GM12878 (cell line): ENCODE measurements around the gene TOMM6. TPM values are rescaled to one million over a fixed set of nuclear protein-coding genes. Genes with fewer than 3 reads are reported as not detected.

Experiments used
- ATAC-seq: fragments of 200-7000 bp; cut with Tn5 transposase; 3 replicates; pipeline ENCODE4 v1.9.1; 2020; ENCODE audit warnings: mild to moderate bottlenecking, moderate library complexity
- BruUV-seq: library from RNA; stranded (reverse); fragments of 400-500 nt; replicated peaks from 2 replicates; lab custom pipeline; 2021; lab: Mats Ljungman, UMichigan
- CTCF ChIA-PET: fragments of 300-600 bp; sonication (Branson Sonifier 250); formaldehyde crosslinking; extraction: SDS; loops from one replicate; lab custom pipeline; 2021; ENCODE audit warnings: inconsistent platforms; lab: Yijun Ruan, JAX
- POLR2A ChIA-PET: fragments of 350-600 bp; formaldehyde crosslinking; extraction: SDS; loops from one replicate; lab custom pipeline; 2021; ENCODE audit warnings: inconsistent platforms; lab: Charles Lee
- RAD21 ChIA-PET: fragments of 300-600 bp; sonication (Branson Sonifier 250); formaldehyde crosslinking; loops from one replicate; lab custom pipeline; 2023; ENCODE audit warnings: antibody characterized with exemption; ENCODE audit not compliant: unreplicated experiment; lab: Charles Lee
- SMC1A ChIA-PET: fragments of 300-600 bp; sonication (Branson Sonifier 250); formaldehyde crosslinking; loops from one replicate; lab custom pipeline; 2023; ENCODE audit not compliant: unreplicated experiment, uncharacterized antibody; lab: Charles Lee
- DNase-seq: peaks from one replicate; pipeline ENCODE4 v3.0.0-alpha.2; 2011; ENCODE audit warnings: low read depth, low spot score
- FAIRE-seq: peaks from 3 replicates; lab custom pipeline; 2011; peaks lifted over from hg19 to GRCh38; lab: Jason Lieb, UNC
- H2AFZ ChIP-seq: 2 replicates; pipeline ENCODE4 v1.6.0; 2011; ENCODE audit warnings: low read depth, low read length, control low read depth; ENCODE audit not compliant: control insufficient read depth
- H3K27ac ChIP-seq: 2 replicates; pipeline ENCODE4 v1.5.1; 2011; ENCODE audit warnings: control low read depth; ENCODE audit not compliant: control insufficient read depth, insufficient read depth
- H3K27me3 ChIP-seq, 2 experiments: replicated peaks in 1 of 2; 2 replicates each; pipeline versions ENCODE4 v1.6.0 to v1.6.1; 2011; ENCODE audit warnings: low read length in 1 of 2; ENCODE audit not compliant: control insufficient read depth in 2 of 2, insufficient read depth in 2 of 2
- H3K36me3 ChIP-seq, 2 experiments: 2 replicates each; pipeline ENCODE4 v1.5.1; 2011; ENCODE audit warnings: low read length in 1 of 2; ENCODE audit not compliant: control insufficient read depth in 2 of 2, insufficient read depth in 2 of 2
- H3K4me1 ChIP-seq: 2 replicates; pipeline ENCODE4 v1.6.1; 2011; ENCODE audit warnings: mild to moderate bottlenecking, low read length, moderate library complexity, mixed read lengths; ENCODE audit not compliant: control insufficient read depth, insufficient read depth
- H3K4me2 ChIP-seq: 2 replicates; pipeline ENCODE4 v1.6.0; 2011; ENCODE audit warnings: control low read depth; ENCODE audit not compliant: control insufficient read depth, insufficient read depth
- H3K4me3 ChIP-seq: fragments of 200-600 bp; sonication (generic); 2 replicates; pipeline ENCODE4 v1.5.1; 2016
- H3K79me2 ChIP-seq: 2 replicates; pipeline ENCODE4 v1.6.0; 2011; ENCODE audit warnings: low read length; ENCODE audit not compliant: control insufficient read depth, insufficient read depth
- H3K9ac ChIP-seq: 2 replicates; pipeline ENCODE4 v1.8.0; 2011; ENCODE audit warnings: low read length, control low read depth, mixed read lengths; ENCODE audit not compliant: control insufficient read depth, insufficient read depth
- H3K9me3 ChIP-seq: replicated peaks from 3 replicates; pipeline ENCODE4 v1.5.1; 2011; ENCODE audit warnings: mild to moderate bottlenecking, low read length; ENCODE audit not compliant: control insufficient read depth, insufficient read depth
- H4K20me1 ChIP-seq: 2 replicates; pipeline ENCODE4 v1.6.0; 2011; ENCODE audit not compliant: control insufficient read depth, insufficient read depth
- BCL3 ChIP-seq: IDR thresholded peaks from 2 replicates; pipeline ENCODE4 v1.6.1; 2011; ENCODE audit warnings: borderline replicate concordance, low read depth, mild to moderate bottlenecking, moderate library complexity, low read length; ENCODE audit not compliant: insufficient read depth, poor library complexity, severe bottlenecking
- E2F4 ChIP-seq: IDR thresholded peaks from 2 replicates; pipeline ENCODE4 v1.6.1; 2012; ENCODE audit warnings: low read depth, low read length, improper control_type of control experiment
- EP300 ChIP-seq, 2 experiments: fragments of 150-350 bp in 1 of 2; IDR thresholded peaks; 2 replicates each; pipeline ENCODE4 v1.6.1; 2011 to 2012; ENCODE audit warnings: low read depth in 2 of 2, low read length in 2 of 2, borderline replicate concordance in 1 of 2, improper control_type of control experiment in 1 of 2, inconsistent platforms in 1 of 2; ENCODE audit not compliant: control insufficient read depth in 1 of 2
- HSF1 ChIP-seq: fragments of 150-350 bp; IDR thresholded peaks from 2 replicates; pipeline ENCODE4 v1.6.1; 2014; ENCODE audit warnings: mild to moderate bottlenecking, low read depth, low read length
- MAX ChIP-seq: IDR thresholded peaks from 2 replicates; pipeline ENCODE4 v1.6.1; 2012; ENCODE audit warnings: low read depth, low read length, improper control_type of control experiment
- MLLT1 ChIP-seq: fragments of 450-650 bp; IDR thresholded peaks from 2 replicates; pipeline ENCODE4 v1.6.1; 2016; ENCODE audit warnings: mild to moderate bottlenecking
- MTA3 ChIP-seq: IDR thresholded peaks from 2 replicates; pipeline ENCODE4 v1.6.1; 2012; ENCODE audit warnings: low read length, inconsistent platforms, borderline replicate concordance
- NKRF ChIP-seq: fragments of 450-650 bp; conservative IDR thresholded peaks from 2 replicates; pipeline ENCODE4 v1.6.1; 2017; ENCODE audit warnings: mild to moderate bottlenecking, moderate library complexity
- PML ChIP-seq: IDR thresholded peaks from 2 replicates; pipeline ENCODE4 v1.6.1; 2012; ENCODE audit warnings: low read length, inconsistent platforms
- STAT1 ChIP-seq: fragments of 450-650 bp; conservative IDR thresholded peaks from 2 replicates; pipeline ENCODE4 v1.6.1; 2014; ENCODE audit warnings: antibody characterized with exemption, mild to moderate bottlenecking
- ZNF207 ChIP-seq: fragments of 450-650 bp; IDR thresholded peaks from 2 replicates; pipeline ENCODE4 v1.6.1; 2014; ENCODE audit warnings: antibody characterized with exemption, mild to moderate bottlenecking, borderline replicate concordance
- ZNF622 ChIP-seq: fragments of 450-650 bp; IDR thresholded peaks from 2 replicates; pipeline ENCODE4 v1.6.1; 2017; ENCODE audit warnings: mild to moderate bottlenecking, inconsistent platforms
- WGBS: methylation state at CpG from one replicate; pipeline ENCODE4 v1.1.6; 2016; ENCODE audit warnings: low lambda C conversion rate; ENCODE audit not compliant: insufficient replicate concordance, insufficient coverage; ENCODE audit errors: missing lambda C conversion rate; 5-methylcytosine and 5-hydroxymethylcytosine counted together
- in situ Hi-C: fragments of 300-500 bp; cut with MboI; formaldehyde crosslinking; loops from 9 replicates; pipeline ENCODE4 v1.14.3; 2018; ENCODE audit warnings: mixed read lengths
- intact Hi-C: fragments of 100-400 bp; cut with micrococcal nuclease; formaldehyde crosslinking; loops from one replicate; pipeline ENCODE4 v1.14.2; 2022; ENCODE audit not compliant: unreplicated experiment
- polyA plus RNA-seq, 11 experiments: library from polyadenylated mRNA; depleted of rRNA in 4 of 11; unstranded in 6 of 11; stranded (reverse) in 5 of 11; fragments of >200 nt; fragmentation: Nextera tagmentation in 4 of 11; fragmentation: Illumina TruSeq in 1 of 11; extraction: Ambion mirVana in 4 of 11; extraction: Trizol in 1 of 11; gene quantifications; 1 replicate in 1 of 11; 2 replicates in 10 of 11; pipeline versions ENCODE4 v1.2.1 to v1.2.3, GENCODE V29; 2011 to 2016; ENCODE audit warnings: inconsistent platforms in 2 of 11, missing spikeins in 2 of 11, low read depth in 1 of 11
- total RNA-seq, 4 experiments: library from RNA; depleted of rRNA in 3 of 4; stranded (reverse); fragments of >200 nt in 3 of 4; fragmentation: Illumina TruSeq in 1 of 4; extraction: Trizol in 1 of 4; gene quantifications; 2 replicates each; pipeline versions ENCODE4 v1.2.1 to v1.2.3, GENCODE V29; 2013 to 2021

TOMM6 gene
- total and polyA plus RNA-seq, 10 of the 15 experiments (the other 5 are each of a cell fraction or from before 2014, with no cell fraction given) = 206 to 746 (median 448) TPM

- no peak for TF ChIP-seq E2F4
- TF ChIP-seq ZNF207 = no peak
- TF ChIP-seq PML = no peak
- TF ChIP-seq MLLT1 = no peak
Observed at GRCh38 chr6:41747256-41748101, 40.0 kb upstream of the TOMM6 start, which contains the start of gene PGC (continued).

- ChIA-PET POLR2A (interaction anchor here (0.6 kb wide), 1 partner anchor 414 kb away, joined by 3 read pairs; no protein-coding TSS in a partner anchor), RAD21 (no interaction called here), SMC1A (interaction anchor here (0.6 to 1.1 kb wide), 2 partner anchors 30 to 162 kb away, joined by 3 read pairs; no protein-coding TSS in a partner anchor), CTCF (no interaction called here)
- no peak overlapping the region for H3K9ac ChIP-seq
- ATAC-seq = no peak
- intact Hi-C loops (no loop called here), in situ Hi-C loops (no loop called here)
- H3K27ac ChIP-seq = no peak overlapping the region
- no TSS peak for BruUV-seq
- H3K36me3 ChIP-seq = no peaks in the 10 kb centered on the region
- no peak for FAIRE-seq
- no peak for DNase-seq
- WGBS = 78% methylated on average over 6 of the region's 6 CpGs
- H2AFZ ChIP-seq = no peak overlapping the region
- no peak overlapping the region for H3K4me3 ChIP-seq
- H3K4me1 ChIP-seq = no peaks in the 10 kb centered on the region
- no peaks in the 10 kb centered on the region for H3K9me3 ChIP-seq
- no peaks in the 10 kb centered on the region for H4K20me1 ChIP-seq
- no peak overlapping the region for H3K4me2 ChIP-seq
- no peaks in the 10 kb centered on the region; a peak in 1 of 4 replicates for H3K27me3 ChIP-seq
- no peaks in the 10 kb centered on the region for H3K79me2 ChIP-seq
- TF ChIP-seq ZNF207 (no peak), HSF1 (no peak), STAT1 (no peak), MTA3 (no peak), NKRF (no peak), EP300 (IDR thresholded peaks at IDR 0.05; ENCODE audit: borderline replicate concordance in 1 of 2, control insufficient read depth in 1 of 2, low read depth in 2 of 2, low read length in 2 of 2) (no peak), BCL3 (no peak), MAX (no peak), ZNF622 (no peak)
Observed at GRCh38 chr6:41748102-41748477, 39.4 kb upstream of the TOMM6 start.
